HepG2 (cell line): ENCODE measurements around the gene LRRC45. TPM values are rescaled to one million over a fixed set of nuclear protein-coding genes. Genes with fewer than 3 reads are reported as not detected.

ENCODE experiments used
- BATF2 ChIP-seq: sonication (generic); formaldehyde crosslinking; IDR thresholded peaks from 2 replicates; pipeline ENCODE4 v1.8.0; 2022; ENCODE audit warnings: mild to moderate bottlenecking, missing genetic modification reagents, moderate library complexity
- CBX2 ChIP-seq, 2 experiments: fragments of 200-600 bp in 1 of 2; sonication (generic); formaldehyde crosslinking in 1 of 2; IDR thresholded peaks; 2 replicates each; pipeline versions ENCODE4 v1.7.0 to v1.8.1; 2018 to 2022; ENCODE audit warnings: low read depth in 2 of 2, low read length in 1 of 2, mild to moderate bottlenecking in 1 of 2, missing genetic modification reagents in 1 of 2
- GMEB1 ChIP-seq: sonication (generic); formaldehyde crosslinking; IDR thresholded peaks from 2 replicates; pipeline ENCODE4 v1.5.1; 2020; ENCODE audit warnings: missing genetic modification reagents, mild to moderate bottlenecking, borderline replicate concordance
- HMGXB4 ChIP-seq, 2 experiments: sonication (generic) in 1 of 2; formaldehyde crosslinking in 1 of 2; IDR thresholded peaks; 2 replicates each; pipeline versions ENCODE4 v1.4.0 to v1.6.1; 2018 to 2020; ENCODE audit warnings: missing genetic modification reagents in 2 of 2, borderline replicate concordance in 1 of 2, low read depth in 1 of 2, mild to moderate bottlenecking in 1 of 2, missing biosample characterization in 1 of 2
- MXD3 ChIP-seq: IDR thresholded peaks from 2 replicates; pipeline ENCODE4 v1.6.1; 2016; ENCODE audit warnings: mild to moderate bottlenecking, missing biosample characterization, missing genetic modification reagents
- POLR2G ChIP-seq: fragments of 200-400 bp; formaldehyde crosslinking; IDR thresholded peaks from 2 replicates; pipeline ENCODE4 v1.6.1; 2018; ENCODE audit warnings: mild to moderate bottlenecking, low read depth, low read length, moderate library complexity
- PRMT3 ChIP-seq: sonication (generic); formaldehyde crosslinking; IDR thresholded peaks from 2 replicates; pipeline ENCODE4 v1.8.1; 2022; ENCODE audit warnings: low read depth, mild to moderate bottlenecking, moderate library complexity, missing genetic modification reagents, borderline replicate concordance
- SAFB2 ChIP-seq: sonication (generic); formaldehyde crosslinking; IDR thresholded peaks from 2 replicates; pipeline ENCODE4 v1.5.1; 2020; ENCODE audit warnings: missing genetic modification reagents, low read depth, mild to moderate bottlenecking, borderline replicate concordance
- SSRP1 ChIP-seq: IDR thresholded peaks from 2 replicates; pipeline ENCODE4 v1.6.1; 2016; ENCODE audit warnings: control low read depth
- STAG1 ChIP-seq: sonication (generic); formaldehyde crosslinking; IDR thresholded peaks from 2 replicates; pipeline ENCODE4 v1.4.0; 2020; ENCODE audit warnings: missing genetic modification reagents
- TFDP1 ChIP-seq: IDR thresholded peaks from 2 replicates; pipeline ENCODE4 v1.6.1; 2016; ENCODE audit warnings: missing compliant biosample characterization, missing genetic modification reagents, borderline replicate concordance
- ZBTB34 ChIP-seq: sonication (generic); formaldehyde crosslinking; IDR thresholded peaks from 2 replicates; pipeline ENCODE4 v1.8.0; 2022; ENCODE audit warnings: mild to moderate bottlenecking, missing genetic modification reagents
- ZBTB4 ChIP-seq: sonication (generic); formaldehyde crosslinking; IDR thresholded peaks from 2 replicates; pipeline ENCODE4 v1.4.0; 2020; ENCODE audit warnings: missing genetic modification reagents, mild to moderate bottlenecking, borderline replicate concordance
- ZNF674 ChIP-seq: sonication (generic); formaldehyde crosslinking; IDR thresholded peaks from 2 replicates; pipeline ENCODE4 v1.5.0; 2020; ENCODE audit warnings: low read depth, mild to moderate bottlenecking, missing genetic modification reagents
- ZSCAN20 ChIP-seq: sonication (generic); formaldehyde crosslinking; IDR thresholded peaks from 2 replicates; pipeline ENCODE4 v1.4.0; 2020; ENCODE audit warnings: missing genetic modification reagents, mild to moderate bottlenecking, borderline replicate concordance
- polyA plus RNA-seq, 8 experiments: library from polyadenylated mRNA; depleted of rRNA in 3 of 8; stranded (reverse) in 7 of 8; unstranded in 1 of 8; fragments of >200 nt; fragmentation: Illumina TruSeq in 4 of 8; extraction: Trizol in 4 of 8; gene quantifications; 2 replicates each; pipeline versions ENCODE4 v1.2.1 to v1.2.3, GENCODE V29; 2011 to 2016; ENCODE audit warnings: low read depth in 4 of 8, missing spikeins in 1 of 8, mixed read lengths in 1 of 8; ENCODE audit not compliant: insufficient read depth in 1 of 8
- total RNA-seq, 5 experiments: library from RNA; depleted of rRNA; stranded (reverse); fragments of >200 nt; fragmentation: Illumina TruSeq; extraction: Trizol; gene quantifications; 2 replicates each; pipeline ENCODE4 v1.2.3, GENCODE V29; 2016; ENCODE audit warnings: low read depth in 1 of 5

The LRRC45 gene
- total and polyA plus RNA-seq, 2 of the 13 experiments (the other 11 are each of a cell fraction or from before 2014, with no cell fraction given): 11.6 to 48.1 TPM

- TF ChIP-seq ZBTB34 (CRISPR knock-in tag) (peak; percentile 49), TFDP1 (peak; percentile 52; the same call in 1 of the 2 replicates), BATF2 (CRISPR knock-in tag) (no peak), HMGXB4 (CRISPR knock-in tag; IDR thresholded peaks at IDR 0.05; ENCODE audit: borderline replicate concordance in 1 of 2, low read depth in 1 of 2) (peak; percentile 94 to 98), STAG1 (CRISPR knock-in tag) (peak; percentile 99), PRMT3 (0 out of 2 replicates have a peak, but pooled peaks have one; percentile 31), CBX2 (IDR thresholded peaks at IDR 0.05; ENCODE audit: low read depth, low read length) (no peak), CBX2 (CRISPR knock-in tag; IDR thresholded peaks at IDR 0.05; ENCODE audit: low read depth) (no peak), SSRP1 (CRISPR knock-in tag) (peak; percentile 32; the same call in 1 of the 2 replicates), GMEB1 (CRISPR knock-in tag) (peak; percentile 32; the same call in 1 of the 2 replicates), MXD3 (CRISPR knock-in tag) (no peak), ZSCAN20 (CRISPR knock-in tag) (no peak), SAFB2 (CRISPR knock-in tag) (no peak), ZNF674 (CRISPR knock-in tag) (no peak; the same call in 1 of the 2 replicates), ZBTB4 (CRISPR knock-in tag) (no peak; the same call in 1 of the 2 replicates), POLR2G (peak; percentile 64)
Observed at GRCh38 chr17:82021107-82021899, 1.8 kb upstream of the LRRC45 start (continued).
